MM.1S (cell line): ENCODE data around the gene PRKCE.

Source experiments
- DNase-seq: peaks from one replicate; pipeline ENCODE4 v3.0.0-alpha.2; 2015
- H2AFZ ChIP-seq: fragments of 300-600 bp; sonication (generic); 2 replicates; pipeline ENCODE4 v1.6.0; 2016; ENCODE audit warnings: antibody characterized with exemption, low read length
- H3F3A ChIP-seq: fragments of 300-600 bp; sonication (generic); 2 replicates; pipeline ENCODE4 v1.6.1; 2016; ENCODE audit warnings: mild to moderate bottlenecking, antibody characterized with exemption, low read length, moderate library complexity, mixed read lengths; ENCODE audit not compliant: insufficient read depth
- H3K27ac ChIP-seq: fragments of 300-600 bp; sonication (generic); 2 replicates; pipeline ENCODE4 v1.5.1; 2016; ENCODE audit warnings: mild to moderate bottlenecking, low read length
- H3K27me3 ChIP-seq: fragments of 300-600 bp; sonication (generic); replicated peaks from 2 replicates; pipeline ENCODE4 v1.6.0; 2016; ENCODE audit warnings: low read length; ENCODE audit not compliant: insufficient read depth
- H3K36me3 ChIP-seq: fragments of 300-600 bp; sonication (generic); replicated peaks from 2 replicates; pipeline ENCODE4 v1.6.1; 2016; ENCODE audit warnings: mild to moderate bottlenecking, low read length, mixed read lengths; ENCODE audit not compliant: insufficient read depth
- H3K4me1 ChIP-seq: fragments of 300-600 bp; sonication (generic); 2 replicates; pipeline ENCODE4 v1.6.1; 2016; ENCODE audit warnings: low read length, mixed read lengths
- H3K4me2 ChIP-seq: fragments of 300-600 bp; sonication (generic); 2 replicates; pipeline ENCODE4 v1.6.0; 2016; ENCODE audit warnings: low read depth, low read length
- H3K4me3 ChIP-seq: fragments of 300-600 bp; sonication (generic); 2 replicates; pipeline ENCODE4 v1.5.1; 2016; ENCODE audit warnings: low read length, mixed read lengths
- H3K79me2 ChIP-seq: fragments of 300-600 bp; sonication (generic); 2 replicates; pipeline ENCODE4 v1.6.1; 2016; ENCODE audit warnings: mixed run types, low read length, mixed read lengths
- H3K9ac ChIP-seq: fragments of 300-600 bp; sonication (generic); 2 replicates; pipeline ENCODE4 v1.6.1; 2016; ENCODE audit warnings: low read length, mixed read lengths
- H3K9me2 ChIP-seq: fragments of 300-600 bp; sonication (generic); replicated peaks from 2 replicates; pipeline ENCODE4 v1.6.1; 2016; ENCODE audit warnings: mild to moderate bottlenecking, low read length, mixed read lengths; ENCODE audit not compliant: insufficient read depth
- H3K9me3 ChIP-seq: fragments of 300-600 bp; sonication (generic); replicated peaks from 2 replicates; pipeline ENCODE4 v1.6.1; 2016; ENCODE audit warnings: mild to moderate bottlenecking, low read length, mixed read lengths; ENCODE audit not compliant: insufficient read depth
- H4K20me1 ChIP-seq: fragments of 300-600 bp; sonication (generic); 2 replicates; pipeline ENCODE4 v1.6.1; 2016; ENCODE audit warnings: mild to moderate bottlenecking, low read length, moderate library complexity, mixed read lengths; ENCODE audit not compliant: insufficient read depth
- EZH2 ChIP-seq: fragments of 300-600 bp; sonication (generic); optimal IDR thresholded peaks from 2 replicates; pipeline ENCODE3; 2017; ENCODE audit warnings: low read depth, mild to moderate bottlenecking, antibody characterized with exemption, low read length, mixed read lengths
- EZH2phosphoT487 ChIP-seq: fragments of 300-600 bp; sonication (generic); IDR thresholded peaks from 2 replicates; pipeline ENCODE4 v1.6.1; 2018; ENCODE audit warnings: antibody characterized with exemption, low read length
- TF ChIP-seq, protein P1 (sequence below): fragments of 300-600 bp; sonication (generic); IDR thresholded peaks from 2 replicates; pipeline ENCODE4 v1.5.1; 2016; ENCODE audit warnings: antibody characterized with exemption, low read length, mixed read lengths

PRKCE gene

DNA sequence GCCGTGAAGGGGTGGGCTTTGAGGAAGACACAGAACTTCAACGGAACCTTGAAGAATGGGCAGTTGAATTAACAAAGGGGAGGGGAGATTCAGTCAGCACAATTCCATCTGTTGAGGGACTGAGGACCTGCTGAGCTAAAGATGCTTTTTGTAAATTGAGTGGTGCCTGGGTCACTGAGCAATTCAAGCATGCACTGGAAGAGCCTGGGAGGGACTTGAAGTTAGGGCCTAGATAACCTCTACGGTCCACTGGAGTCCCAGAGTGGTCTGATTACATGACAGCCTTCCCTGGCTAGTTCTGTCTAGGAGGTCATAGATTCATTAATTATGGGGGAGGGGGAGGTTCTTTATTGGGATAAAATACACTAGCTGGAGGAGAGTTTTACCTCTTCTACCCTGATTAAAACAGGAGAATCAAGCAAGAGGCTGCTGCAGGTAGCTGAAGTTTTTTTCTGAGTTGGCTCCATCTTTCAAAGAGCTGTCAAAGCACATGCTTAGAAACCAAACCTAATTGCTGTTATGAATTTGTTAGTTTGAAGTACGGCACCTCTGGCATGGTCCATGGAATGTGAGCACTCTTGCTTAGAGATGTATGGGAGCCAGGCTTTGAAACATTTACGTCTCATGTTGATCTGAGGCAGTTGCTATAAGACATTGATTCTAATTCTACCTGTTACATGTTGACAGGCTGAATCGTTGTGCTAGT, 290.2 kb downstream of the PRKCE start:
- Histone ChIP-seq H3F3A (no peaks in the 10 kb centered on the region), H3K36me3 (no peaks in the 10 kb centered on the region), H3K79me2 (no peaks in the 10 kb centered on the region), H2AFZ (no peak overlapping the region), H3K9ac (no peak overlapping the region), H3K9me3 (no peaks in the 10 kb centered on the region), H3K27me3 (no peaks in the 10 kb centered on the region), H3K4me2 (no peak overlapping the region), H4K20me1 (no peaks in the 10 kb centered on the region), H3K27ac (no peak overlapping the region), H3K4me1 (no peaks in the 10 kb centered on the region), H3K4me3 (no peak overlapping the region), H3K9me2 (no peaks in the 10 kb centered on the region)
- TF ChIP-seq EZH2 (no peak), EZH2phosphoT487 (no peak)
- TF ChIP-seq, protein P1, sequence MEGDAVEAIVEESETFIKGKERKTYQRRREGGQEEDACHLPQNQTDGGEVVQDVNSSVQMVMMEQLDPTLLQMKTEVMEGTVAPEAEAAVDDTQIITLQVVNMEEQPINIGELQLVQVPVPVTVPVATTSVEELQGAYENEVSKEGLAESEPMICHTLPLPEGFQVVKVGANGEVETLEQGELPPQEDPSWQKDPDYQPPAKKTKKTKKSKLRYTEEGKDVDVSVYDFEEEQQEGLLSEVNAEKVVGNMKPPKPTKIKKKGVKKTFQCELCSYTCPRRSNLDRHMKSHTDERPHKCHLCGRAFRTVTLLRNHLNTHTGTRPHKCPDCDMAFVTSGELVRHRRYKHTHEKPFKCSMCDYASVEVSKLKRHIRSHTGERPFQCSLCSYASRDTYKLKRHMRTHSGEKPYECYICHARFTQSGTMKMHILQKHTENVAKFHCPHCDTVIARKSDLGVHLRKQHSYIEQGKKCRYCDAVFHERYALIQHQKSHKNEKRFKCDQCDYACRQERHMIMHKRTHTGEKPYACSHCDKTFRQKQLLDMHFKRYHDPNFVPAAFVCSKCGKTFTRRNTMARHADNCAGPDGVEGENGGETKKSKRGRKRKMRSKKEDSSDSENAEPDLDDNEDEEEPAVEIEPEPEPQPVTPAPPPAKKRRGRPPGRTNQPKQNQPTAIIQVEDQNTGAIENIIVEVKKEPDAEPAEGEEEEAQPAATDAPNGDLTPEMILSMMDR: no peak
- DNase-seq: no peak

DNA sequence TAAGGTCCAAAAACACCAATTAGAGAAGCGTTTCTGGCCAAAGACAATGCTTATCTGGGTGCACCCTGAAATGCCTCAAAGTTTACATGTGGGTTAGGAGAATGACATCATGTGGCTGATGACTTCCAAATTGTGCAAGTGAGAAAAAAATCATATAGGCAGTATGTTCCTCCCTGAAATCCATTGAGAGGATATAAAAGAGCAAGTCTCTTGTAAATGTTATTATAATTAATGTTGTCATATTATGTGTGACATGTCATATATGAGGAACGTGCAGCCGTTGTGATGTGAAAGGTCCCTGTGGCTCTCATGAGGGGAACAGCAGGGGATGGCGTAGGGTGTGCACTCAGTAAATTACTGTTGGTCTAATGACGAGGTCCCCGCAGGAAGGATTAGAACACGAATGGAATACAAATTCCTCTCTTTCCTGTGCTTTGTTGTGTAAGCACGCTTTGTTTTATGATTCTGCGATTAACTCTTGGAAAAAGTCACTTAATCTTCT, 290.8 kb downstream of the PRKCE start:
- H3K27ac ChIP-seq: no peak overlapping the region
- no peaks in the 10 kb centered on the region for H3K9me2 ChIP-seq
- no peaks in the 10 kb centered on the region for H3K27me3 ChIP-seq
- no peak overlapping the region for H3K4me3 ChIP-seq
- DNase-seq: no peak
- no peaks in the 10 kb centered on the region for H3F3A ChIP-seq
- H3K9ac ChIP-seq: no peak overlapping the region
- H3K79me2 ChIP-seq: no peaks in the 10 kb centered on the region
- no peak overlapping the region for H2AFZ ChIP-seq
- H4K20me1 ChIP-seq: no peaks in the 10 kb centered on the region
- H3K4me1 ChIP-seq: no peaks in the 10 kb centered on the region
- TF ChIP-seq EZH2 (no peak), EZH2phosphoT487 (no peak)
- TF ChIP-seq, protein P1: no peak
- H3K9me3 ChIP-seq: no peaks in the 10 kb centered on the region
- H3K4me2 ChIP-seq: no peak overlapping the region
- no peaks in the 10 kb centered on the region for H3K36me3 ChIP-seq

DNA sequence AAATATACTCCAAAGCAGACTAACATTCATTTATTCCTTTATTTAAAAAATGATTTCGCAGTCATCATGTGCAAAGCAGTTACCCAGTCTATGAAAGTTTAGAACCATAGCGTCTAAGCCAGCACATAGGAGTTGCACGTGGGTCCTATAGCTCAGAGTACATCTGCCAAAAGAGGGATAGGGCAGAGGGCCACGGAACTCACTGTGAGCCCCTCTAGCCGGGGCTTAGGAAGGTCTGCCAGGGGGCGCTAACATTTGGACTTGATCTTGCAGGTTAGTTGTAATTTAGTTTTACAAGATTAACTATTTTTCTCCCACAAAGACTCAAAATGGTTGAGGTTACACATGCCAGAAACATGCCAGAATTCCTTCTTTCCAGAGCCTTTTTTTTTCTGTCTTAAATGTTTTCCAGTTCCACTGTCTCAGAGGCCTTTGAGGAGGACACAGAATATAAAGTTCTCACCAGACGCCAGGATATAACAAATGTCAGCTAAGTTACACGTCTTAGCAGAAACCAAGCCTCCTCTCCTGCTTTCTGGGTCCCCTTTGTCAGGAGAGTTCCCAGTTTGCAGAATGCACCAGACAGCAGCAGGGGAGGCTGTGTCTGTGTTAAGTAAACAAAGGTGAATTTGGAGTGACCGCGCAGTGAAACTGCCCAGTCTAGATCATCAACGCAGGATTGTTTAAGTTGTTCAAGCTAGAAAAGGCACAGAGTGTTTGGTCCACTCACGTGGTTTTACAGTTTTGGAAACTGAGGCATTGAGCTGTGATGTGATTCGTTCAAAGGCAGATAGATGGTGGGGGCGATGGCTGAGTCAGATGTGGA, 292.0 kb downstream of the PRKCE start:
- Histone ChIP-seq H4K20me1 (no peaks in the 10 kb centered on the region), H3F3A (no peaks in the 10 kb centered on the region), H3K27me3 (no peaks in the 10 kb centered on the region), H2AFZ (no peak overlapping the region), H3K9ac (no peak overlapping the region), H3K27ac (no peak overlapping the region), H3K4me2 (no peak overlapping the region), H3K9me3 (no peaks in the 10 kb centered on the region), H3K4me3 (no peak overlapping the region), H3K36me3 (no peaks in the 10 kb centered on the region), H3K79me2 (no peaks in the 10 kb centered on the region), H3K4me1 (no peaks in the 10 kb centered on the region), H3K9me2 (no peaks in the 10 kb centered on the region)
- no peak for DNase-seq
- TF ChIP-seq EZH2phosphoT487: no peak
- TF ChIP-seq, protein P1: no peak
- no peak for TF ChIP-seq EZH2
